Measurements from ENCODE around the gene ARHGAP24.

DNA sequence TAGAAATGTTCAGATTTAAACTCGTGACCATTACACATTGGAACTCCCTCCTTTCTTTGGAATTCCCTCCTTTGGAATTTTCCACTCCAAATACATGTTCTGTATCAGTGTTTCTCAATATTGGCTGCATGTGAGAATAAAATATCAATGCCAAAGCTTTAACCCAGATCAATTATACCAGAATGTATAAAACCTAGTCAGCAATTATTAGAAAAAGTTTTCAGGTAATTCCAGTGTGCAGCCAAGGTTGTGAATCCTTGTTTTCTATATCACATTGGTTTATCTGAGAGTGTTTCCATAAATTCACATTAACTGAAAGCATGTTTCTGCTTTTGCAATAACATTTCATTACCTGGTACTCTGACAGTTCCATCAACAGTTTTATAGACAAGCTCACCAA, 490.6 kb downstream of the ARHGAP24 start:
- TF ChIP-seq, protein P1, sequence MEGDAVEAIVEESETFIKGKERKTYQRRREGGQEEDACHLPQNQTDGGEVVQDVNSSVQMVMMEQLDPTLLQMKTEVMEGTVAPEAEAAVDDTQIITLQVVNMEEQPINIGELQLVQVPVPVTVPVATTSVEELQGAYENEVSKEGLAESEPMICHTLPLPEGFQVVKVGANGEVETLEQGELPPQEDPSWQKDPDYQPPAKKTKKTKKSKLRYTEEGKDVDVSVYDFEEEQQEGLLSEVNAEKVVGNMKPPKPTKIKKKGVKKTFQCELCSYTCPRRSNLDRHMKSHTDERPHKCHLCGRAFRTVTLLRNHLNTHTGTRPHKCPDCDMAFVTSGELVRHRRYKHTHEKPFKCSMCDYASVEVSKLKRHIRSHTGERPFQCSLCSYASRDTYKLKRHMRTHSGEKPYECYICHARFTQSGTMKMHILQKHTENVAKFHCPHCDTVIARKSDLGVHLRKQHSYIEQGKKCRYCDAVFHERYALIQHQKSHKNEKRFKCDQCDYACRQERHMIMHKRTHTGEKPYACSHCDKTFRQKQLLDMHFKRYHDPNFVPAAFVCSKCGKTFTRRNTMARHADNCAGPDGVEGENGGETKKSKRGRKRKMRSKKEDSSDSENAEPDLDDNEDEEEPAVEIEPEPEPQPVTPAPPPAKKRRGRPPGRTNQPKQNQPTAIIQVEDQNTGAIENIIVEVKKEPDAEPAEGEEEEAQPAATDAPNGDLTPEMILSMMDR (IDR thresholded peaks at IDR 0.05; ENCODE audit: extremely low read depth in 1 of 2, insufficient read depth in 1 of 2, low read depth in 1 of 2, low read length in 2 of 2) = no peak
- TF ChIP-seq MYC (IDR thresholded peaks at IDR 0.05; ENCODE audit: low read depth, low read length) (no peak), POLR2A (IDR thresholded peaks at IDR 0.05; ENCODE audit: low read depth, low read length) (no peak), POLR2AphosphoS5 (IDR thresholded peaks at IDR 0.05; ENCODE audit: insufficient read depth, low read depth, low read length) (no peak), EZH2 (IDR thresholded peaks at IDR 0.05; ENCODE audit: borderline replicate concordance, low read depth, low read length, severe bottlenecking) (no peak), FOS (IDR thresholded peaks at IDR 0.05; ENCODE audit: borderline replicate concordance, insufficient read depth, low read length) (no peak), GATA2 (IDR thresholded peaks at IDR 0.05; ENCODE audit: insufficient read depth, insufficient read length, low read depth, low read length) (no peak)

All from endothelial cell of umbilical vein (primary cell).